Adrenal gland (tissue), 12 donors: ENCODE data around the gene TAX1BP1. TPM values are rescaled to one million over a fixed set of nuclear protein-coding genes. Genes with fewer than 3 reads are reported as not detected.
A peak's percentile ranks its signal among the peaks of the same experiment; 100 is the strongest.

Experiments used
- DNase-seq, 7 donors: peaks; one replicate each; pipeline ENCODE4 v3.0.0-alpha.2; 2019 to 2020
- H3K27ac ChIP-seq, 5 donors: fragments of 200-600 bp; sonication (generic) in 4 of 5; 1 replicate in 3 of 5; 2 replicates in 2 of 5; pipeline versions ENCODE4 v1.5.1 to v1.8.0; 2016 to 2020; ENCODE audit warnings: mild to moderate bottlenecking in 1 of 5
- H3K27me3 ChIP-seq: fragments of 200-600 bp; 2 replicates; pipeline ENCODE4 v1.8.0; 2021
- H3K36me3 ChIP-seq, 2 donors: fragments of 200-600 bp; replicated peaks in 1 of 2; 1 replicate in 1 of 2; 2 replicates in 1 of 2; pipeline versions ENCODE4 v1.5.1 to v1.8.0; 2018 to 2022
- H3K4me1 ChIP-seq, 2 donors: fragments of 200-600 bp; replicated peaks in 1 of 2; 1 replicate in 1 of 2; 2 replicates in 1 of 2; pipeline versions ENCODE4 v1.5.1 to v1.8.0; 2018 to 2021
- H3K4me3 ChIP-seq, 4 donors: fragments of 200-600 bp; sonication (generic) in 3 of 4; one replicate each; pipeline ENCODE4 v1.5.1; 2016 to 2018
- H3K9me3 ChIP-seq, 3 donors: fragments of 200-600 bp; sonication (generic) in 1 of 3; replicated peaks in 1 of 3; 1 replicate in 2 of 3; 2 replicates in 1 of 3; pipeline versions ENCODE4 v1.5.1 to v1.8.0; 2016 to 2021
- POLR2A ChIP-seq, 2 donors: fragments of 450-650 bp; IDR thresholded peaks; one replicate each; pipeline ENCODE4 v1.6.1; 2017; ENCODE audit warnings: antibody characterized with exemption in 2 of 2, mild to moderate bottlenecking in 2 of 2, moderate library complexity in 1 of 2
- WGBS, 4 donors: extraction: QIAGEN DNeasy Blood & Tissue Kit in 2 of 4; methylation state at CpG; one replicate each; pipeline versions ENCODE4 v1.1.5 to v1.1.7; 2013 to 2017; 5-methylcytosine and 5-hydroxymethylcytosine counted together
- intact Hi-C, 2 donors: fragments of 100-400 bp; cut with DNase I; formaldehyde crosslinking; loops; one replicate each; pipeline versions ENCODE4 v1.14.1 to v1.15.0; 2022 to 2023
- polyA plus RNA-seq, 3 donors: library from polyadenylated mRNA; stranded (reverse); fragments of 200-250 nt in 2 of 3; fragments of 350-450 nt in 1 of 3; fragmentation: Illumina TruSeq in 1 of 3; extraction: RNeasy Lipid Tissue Mini Kit (QIAGEN cat#74804) in 1 of 3; gene quantifications; one replicate each; pipeline ENCODE4 v1.2.3, GENCODE V29; 2013 to 2014
- total RNA-seq, 9 donors: library from RNA; depleted of rRNA in 4 of 9; stranded (reverse); fragments of >200 nt in 4 of 9; fragments of 120-200 nt in 1 of 9; fragmentation: NEBNext Ultra II Directional in 1 of 9; extraction: Animal tissue kit (Norgen Biotek cat#: 25700) in 1 of 9; gene quantifications; one replicate each; pipeline versions ENCODE4 v1.1.0 to v1.2.4, GENCODE V29; 2013 to 2023
- TF ChIP-seq, protein P1 (sequence below), 6 experiments: fragments of 450-650 bp in 4 of 6; fragments of 200-600 bp in 2 of 6; sonication (generic) in 1 of 6; IDR thresholded peaks; 1 replicate in 5 of 6; 2 replicates in 1 of 6; pipeline versions ENCODE4 v1.5.1 to v1.8.0; 2016 to 2021; ENCODE audit warnings: antibody characterized with exemption in 6 of 6, mild to moderate bottlenecking in 2 of 6, moderate library complexity in 1 of 6
- donor health status: healthy with polysubstance abuse.
- donor health status: Bipolar disorder and iron deficiency.
- donor health status: DM: yes; HTN: yes; CAD: no.
- donor health status: DM: no; HTN: no; CAD: no.
- donor health status: DM: no; HTN: no; CAD: no.
- donor health status: DM: yes; HTN: yes; CAD: no.

The TAX1BP1 gene
- total and polyA plus RNA-seq, 12 donors, result 66.5 to 274 (median 173) TPM

DNA sequence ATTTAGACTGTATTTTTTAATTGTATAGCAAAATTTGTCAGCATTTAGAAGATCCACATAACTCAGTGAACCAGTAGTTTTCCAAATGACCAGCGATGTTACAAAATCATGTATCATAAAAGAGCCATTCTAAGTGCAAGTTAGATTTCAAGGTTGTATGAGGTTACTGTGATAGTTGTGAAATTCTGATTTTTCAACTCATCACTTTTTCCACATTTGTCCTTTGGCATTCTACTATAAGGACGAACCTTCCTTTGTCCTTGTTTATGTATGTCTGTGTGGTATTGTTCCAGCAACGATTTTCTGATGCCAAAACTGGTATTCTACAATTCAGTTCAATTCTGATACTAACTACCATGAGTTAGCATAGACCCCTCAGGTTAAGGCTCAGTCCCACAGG is 64.2 kb downstream of the TAX1BP1 start:
- TF ChIP-seq, protein P1, sequence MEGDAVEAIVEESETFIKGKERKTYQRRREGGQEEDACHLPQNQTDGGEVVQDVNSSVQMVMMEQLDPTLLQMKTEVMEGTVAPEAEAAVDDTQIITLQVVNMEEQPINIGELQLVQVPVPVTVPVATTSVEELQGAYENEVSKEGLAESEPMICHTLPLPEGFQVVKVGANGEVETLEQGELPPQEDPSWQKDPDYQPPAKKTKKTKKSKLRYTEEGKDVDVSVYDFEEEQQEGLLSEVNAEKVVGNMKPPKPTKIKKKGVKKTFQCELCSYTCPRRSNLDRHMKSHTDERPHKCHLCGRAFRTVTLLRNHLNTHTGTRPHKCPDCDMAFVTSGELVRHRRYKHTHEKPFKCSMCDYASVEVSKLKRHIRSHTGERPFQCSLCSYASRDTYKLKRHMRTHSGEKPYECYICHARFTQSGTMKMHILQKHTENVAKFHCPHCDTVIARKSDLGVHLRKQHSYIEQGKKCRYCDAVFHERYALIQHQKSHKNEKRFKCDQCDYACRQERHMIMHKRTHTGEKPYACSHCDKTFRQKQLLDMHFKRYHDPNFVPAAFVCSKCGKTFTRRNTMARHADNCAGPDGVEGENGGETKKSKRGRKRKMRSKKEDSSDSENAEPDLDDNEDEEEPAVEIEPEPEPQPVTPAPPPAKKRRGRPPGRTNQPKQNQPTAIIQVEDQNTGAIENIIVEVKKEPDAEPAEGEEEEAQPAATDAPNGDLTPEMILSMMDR (IDR thresholded peaks at IDR 0.05), result no peak
- TF ChIP-seq POLR2A (IDR thresholded peaks at IDR 0.05), result peak in 1 of 2 donors; percentile 61
- Histone ChIP-seq H3K4me1 (peaks cover 26 to 44% of the 10 kb centered on the region in 2 donors), H3K27ac (peak overlapping the region; percentile 46 to 86 (median 66)), H3K4me3 (no peak overlapping the region), H3K36me3 (no peaks in the 10 kb centered on the region), H3K9me3 (no peaks in the 10 kb centered on the region), H3K27me3 (no peaks in the 10 kb centered on the region)
- intact Hi-C loops, result no loop called here
- WGBS, 4 donors, result 41 to 53% (median 45%) methylated on average over 3 of the region's 3 CpGs
- no peak for DNase-seq

DNA sequence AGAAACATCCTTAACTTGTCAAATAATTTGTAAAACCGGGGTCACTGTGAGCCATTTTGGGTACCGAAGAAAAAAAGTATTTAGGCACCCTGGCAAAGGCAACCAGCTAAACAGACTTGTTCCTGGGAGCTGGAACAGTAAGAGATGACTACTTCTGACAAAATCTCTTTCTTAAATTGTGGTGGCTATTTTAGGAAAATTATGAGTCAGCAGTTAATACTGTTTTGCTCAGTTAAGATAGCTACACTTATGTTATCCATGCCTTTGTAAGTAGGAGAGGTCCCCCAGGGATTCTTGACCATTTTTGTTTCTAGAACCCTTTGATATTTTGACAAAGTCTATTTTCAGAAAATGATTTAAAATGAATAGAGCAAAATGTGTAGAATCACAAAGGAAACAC is 68.7 kb downstream of the TAX1BP1 start:
- WGBS, 4 donors, result 71 to 75% (median 74%) methylated on average over 2 of the region's 2 CpGs
- H3K4me3 ChIP-seq, result no peak overlapping the region
- peaks cover 13 to 55% of the 10 kb centered on the region in 2 donors for H3K4me1 ChIP-seq
- no peaks in the 10 kb centered on the region for H3K27me3 ChIP-seq
- intact Hi-C loops, result no loop called here
- DNase-seq, result no peak
- TF ChIP-seq, protein P1 (IDR thresholded peaks at IDR 0.05), result no peak
- no peak for TF ChIP-seq POLR2A (IDR thresholded peaks at IDR 0.05)
- H3K27ac ChIP-seq, result peak overlapping the region in 2 of 5 donors; percentile 18 to 29
- no peaks in the 10 kb centered on the region for H3K9me3 ChIP-seq
- H3K36me3 ChIP-seq, result no peaks in the 10 kb centered on the region

DNA sequence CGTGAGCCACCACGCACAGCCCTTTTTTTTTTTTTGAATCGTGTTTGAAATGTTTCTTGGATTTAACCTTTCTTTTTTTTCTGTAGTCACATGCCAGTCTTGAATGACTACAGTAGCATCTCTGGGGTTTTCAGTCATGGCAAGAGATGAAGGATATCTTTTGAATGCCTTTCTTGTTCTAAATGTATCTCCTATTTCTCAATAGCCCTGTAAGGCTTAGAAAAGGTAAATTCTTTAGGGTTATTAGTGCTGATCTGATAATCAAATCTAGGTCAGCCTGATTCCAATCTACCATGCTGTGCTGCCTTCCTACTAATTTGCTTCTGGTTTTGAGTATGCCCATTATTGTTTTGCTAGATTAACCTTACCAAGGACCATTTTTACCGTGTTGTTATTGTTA is 70.2 kb downstream of the TAX1BP1 start:
- DNase-seq, result no peak
- no peaks in the 10 kb centered on the region for H3K36me3 ChIP-seq
- H3K4me3 ChIP-seq, result no peak overlapping the region
- peaks cover 4 to 54% of the 10 kb centered on the region in 2 donors for H3K4me1 ChIP-seq
- H3K27ac ChIP-seq, result peak overlapping the region in 1 of 5 donors; percentile 22
- 60 to 81% (median 70%) methylated on average over 4 of the region's 4 CpGs for WGBS, 4 donors
- TF ChIP-seq, protein P1 (IDR thresholded peaks at IDR 0.05), result no peak
- no peak for TF ChIP-seq POLR2A (IDR thresholded peaks at IDR 0.05)
- intact Hi-C loops, result no loop called here
- no peaks in the 10 kb centered on the region for H3K27me3 ChIP-seq
- no peaks in the 10 kb centered on the region for H3K9me3 ChIP-seq

DNA sequence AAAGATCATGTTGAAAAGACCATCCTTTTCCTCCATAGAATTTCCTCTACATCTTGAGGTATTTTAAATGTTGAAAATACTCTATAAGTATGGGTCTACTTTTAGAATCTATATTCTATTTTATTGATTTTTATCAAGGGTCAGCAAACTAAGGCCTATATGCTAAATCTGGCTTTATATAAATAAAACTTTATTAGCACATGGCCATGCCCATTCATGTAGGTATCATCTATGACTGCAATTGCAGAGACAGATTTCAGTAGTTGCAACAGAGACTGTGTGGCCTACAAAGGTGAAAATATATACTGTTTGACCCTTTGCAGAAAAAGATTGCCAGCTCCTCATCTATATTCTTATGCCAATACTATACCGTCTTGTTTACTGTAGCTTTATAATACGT is 72.7 kb downstream of the TAX1BP1 start:
- no peak for DNase-seq

More for the DNA sequence above, 72.7 kb downstream of the TAX1BP1 start:
- WGBS, 4 donors, result 87 to 100% (median 92%) methylated on average over 2 of the region's 2 CpGs
- peak overlapping the region in 2 of 5 donors; percentile 61 to 67 for H3K27ac ChIP-seq
- no peak overlapping the region for H3K4me3 ChIP-seq
- H3K27me3 ChIP-seq, result no peaks in the 10 kb centered on the region
- intact Hi-C loops, result no loop called here
- H3K36me3 ChIP-seq, result peaks cover 0 to 17% of the 10 kb centered on the region in 2 donors
- no peak for TF ChIP-seq POLR2A (IDR thresholded peaks at IDR 0.05)
- TF ChIP-seq, protein P1 (IDR thresholded peaks at IDR 0.05), result no peak
- H3K4me1 ChIP-seq, result peaks cover 4 to 45% of the 10 kb centered on the region in 2 donors
- no peaks in the 10 kb centered on the region for H3K9me3 ChIP-seq
